ENCODE measurements around the gene ADAM10.

DNA sequence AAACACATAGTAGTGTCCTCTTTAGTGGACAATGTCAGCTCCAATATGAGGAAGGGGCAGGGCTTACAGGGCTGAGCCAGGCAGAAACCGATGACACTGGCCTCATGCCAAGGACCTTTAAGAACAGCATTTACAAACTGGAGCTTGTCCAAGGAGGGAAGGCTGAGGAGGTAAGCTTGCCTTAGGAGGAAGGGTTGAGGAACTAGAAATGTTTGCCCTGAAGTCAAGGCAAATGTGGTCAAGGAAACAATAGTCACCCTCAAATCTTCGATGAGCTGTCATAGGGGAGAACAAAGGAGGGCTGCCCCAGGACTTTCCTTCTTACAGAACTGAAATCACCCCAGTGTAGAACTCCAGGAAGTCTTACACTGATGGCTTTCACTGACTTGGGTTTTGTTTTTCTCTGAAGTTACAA is 181.3 kb downstream of the ADAM10 start:
- TF ChIP-seq, protein P1, sequence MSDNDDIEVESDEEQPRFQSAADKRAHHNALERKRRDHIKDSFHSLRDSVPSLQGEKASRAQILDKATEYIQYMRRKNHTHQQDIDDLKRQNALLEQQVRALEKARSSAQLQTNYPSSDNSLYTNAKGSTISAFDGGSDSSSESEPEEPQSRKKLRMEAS (CRISPR knock-in tag; IDR thresholded peaks at IDR 0.05), result no peak
- no peak for TF ChIP-seq ZNF416 (CRISPR knock-in tag; IDR thresholded peaks at IDR 0.05)
- TF ChIP-seq, protein P2, sequence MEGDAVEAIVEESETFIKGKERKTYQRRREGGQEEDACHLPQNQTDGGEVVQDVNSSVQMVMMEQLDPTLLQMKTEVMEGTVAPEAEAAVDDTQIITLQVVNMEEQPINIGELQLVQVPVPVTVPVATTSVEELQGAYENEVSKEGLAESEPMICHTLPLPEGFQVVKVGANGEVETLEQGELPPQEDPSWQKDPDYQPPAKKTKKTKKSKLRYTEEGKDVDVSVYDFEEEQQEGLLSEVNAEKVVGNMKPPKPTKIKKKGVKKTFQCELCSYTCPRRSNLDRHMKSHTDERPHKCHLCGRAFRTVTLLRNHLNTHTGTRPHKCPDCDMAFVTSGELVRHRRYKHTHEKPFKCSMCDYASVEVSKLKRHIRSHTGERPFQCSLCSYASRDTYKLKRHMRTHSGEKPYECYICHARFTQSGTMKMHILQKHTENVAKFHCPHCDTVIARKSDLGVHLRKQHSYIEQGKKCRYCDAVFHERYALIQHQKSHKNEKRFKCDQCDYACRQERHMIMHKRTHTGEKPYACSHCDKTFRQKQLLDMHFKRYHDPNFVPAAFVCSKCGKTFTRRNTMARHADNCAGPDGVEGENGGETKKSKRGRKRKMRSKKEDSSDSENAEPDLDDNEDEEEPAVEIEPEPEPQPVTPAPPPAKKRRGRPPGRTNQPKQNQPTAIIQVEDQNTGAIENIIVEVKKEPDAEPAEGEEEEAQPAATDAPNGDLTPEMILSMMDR (IDR thresholded peaks at IDR 0.05), result no peak
- no peak for TF ChIP-seq EMX1 (CRISPR knock-in tag; IDR thresholded peaks at IDR 0.05)
